Hematopoietic multipotent progenitor cell treated with erythropoietin and hydrocortisone succinate and interleukin-3 and kit ligand, for 6 days (in vitro differentiated cells): Measurements from ENCODE around the gene TMEM163.
"Not testable (repeated sequence)": the region's sequence is repeated elsewhere in the genome, so short reads cannot be mapped to it uniquely, and the experiment has no call there.

Source experiments
- DNase-seq: peaks from one replicate; pipeline ENCODE4 v3.0.0-alpha.2; 2015

Gene TMEM163

GRCh38 chr2:134573085-134573370 is 145.8 kb downstream of the TMEM163 start:
- no peak for DNase-seq

GRCh38 chr2:134572314-134573084 is 146.3 kb downstream of the TMEM163 start:
- no peak for DNase-seq

- no peak for DNase-seq
These were observed 148.1 kb downstream of the TMEM163 start for GRCh38 chr2:134570676-134571075.

DNA sequence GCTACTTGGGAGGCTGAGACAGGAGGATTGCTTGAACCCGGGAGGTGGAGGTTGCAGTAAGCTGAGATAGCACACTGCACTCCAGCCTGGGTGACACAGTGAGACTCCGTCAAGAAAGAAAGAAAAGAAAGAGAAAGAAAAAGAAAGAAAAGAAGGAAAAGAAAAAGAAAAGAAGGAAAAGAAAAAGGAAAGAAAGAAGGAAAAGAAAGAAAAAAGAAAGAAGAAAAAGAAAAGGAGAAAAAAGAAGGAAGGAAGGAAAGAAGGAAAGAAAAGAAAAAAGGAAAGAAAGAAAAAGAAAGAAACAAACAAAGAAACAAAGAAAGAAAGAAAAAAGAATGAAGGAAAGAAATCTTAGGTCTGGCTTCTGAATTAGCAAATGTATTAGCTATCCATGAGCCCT is 150.4 kb downstream of the TMEM163 start:
- no peak for DNase-seq

- no peak for DNase-seq
These were observed 151.1 kb downstream of the TMEM163 start for GRCh38 chr2:134567666-134568065.

DNA sequence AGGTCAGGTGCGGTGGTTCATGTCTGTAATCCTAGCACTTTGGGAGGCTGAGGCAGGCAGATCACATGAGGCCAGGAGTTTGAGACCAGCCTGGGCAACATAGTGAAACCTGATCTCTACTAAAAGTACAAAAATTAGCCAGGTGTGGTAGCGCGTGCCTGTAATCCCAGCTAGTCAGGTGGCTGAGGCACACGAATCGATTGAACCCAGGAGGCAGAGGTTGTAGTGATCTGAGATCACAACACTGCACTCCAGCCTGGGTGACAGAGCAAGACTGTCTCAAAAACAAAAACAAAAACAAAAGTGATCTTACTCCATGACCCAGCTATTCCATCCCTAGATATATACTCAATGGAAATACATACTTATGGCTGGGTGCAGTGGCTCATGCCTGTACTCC is 153.8 kb downstream of the TMEM163 start:
- not testable (repeated sequence) for DNase-seq

DNA sequence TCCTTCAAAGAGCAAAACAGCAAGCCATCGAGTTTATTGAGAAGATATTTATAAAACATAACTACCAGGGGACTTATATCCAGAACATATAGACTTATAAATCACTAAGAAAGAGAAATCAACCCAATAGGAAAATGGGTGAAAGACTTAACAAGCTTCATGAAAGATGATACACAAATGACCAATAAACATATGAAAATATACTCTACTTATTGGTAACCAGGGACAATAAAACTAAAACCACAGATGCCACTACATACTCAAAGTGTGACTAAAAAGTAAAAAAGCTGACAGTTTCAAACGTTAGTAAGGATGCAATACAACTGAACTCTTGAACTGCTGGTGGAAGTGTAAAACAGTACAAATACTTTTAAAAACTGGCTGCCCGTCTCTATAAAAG is 154.3 kb downstream of the TMEM163 start:
- DNase-seq = no peak

DNA sequence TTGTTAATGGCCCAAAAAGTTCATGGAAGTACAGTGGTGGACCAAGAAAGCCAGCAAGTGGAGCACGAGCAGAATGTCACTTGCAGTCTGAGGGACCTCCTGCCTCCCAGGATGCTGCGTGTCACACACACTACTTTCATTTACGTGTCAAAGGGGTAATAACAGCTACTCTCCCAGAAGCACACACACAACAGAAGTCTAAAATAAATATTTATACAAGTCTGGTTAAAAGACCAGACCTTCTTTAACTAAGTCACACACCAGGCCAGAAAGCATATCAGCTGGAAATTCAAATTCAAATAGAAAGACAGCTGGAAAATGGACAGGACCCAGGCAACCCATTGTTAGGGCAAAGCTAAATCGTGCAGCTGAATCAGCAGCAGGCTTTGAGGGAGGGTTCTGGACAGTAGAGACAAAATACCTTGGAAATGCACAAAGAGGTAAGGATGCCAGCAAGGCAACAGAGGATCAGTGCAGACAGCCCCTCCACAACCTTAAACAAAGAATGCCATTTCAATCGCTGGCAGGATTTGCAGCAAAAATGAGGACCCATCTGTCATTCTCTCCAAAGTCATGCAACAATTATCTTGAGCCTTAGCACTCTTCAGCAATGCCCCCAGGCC is 160.5 kb downstream of the TMEM163 start:
- DNase-seq = no peak

GRCh38 chr2:134555411-134555810 is 163.4 kb downstream of the TMEM163 start:
- peak; percentile 8 for DNase-seq

- DNase-seq = no peak
These were observed 165.1 kb downstream of the TMEM163 start for GRCh38 chr2:134553657-134554056.

DNA sequence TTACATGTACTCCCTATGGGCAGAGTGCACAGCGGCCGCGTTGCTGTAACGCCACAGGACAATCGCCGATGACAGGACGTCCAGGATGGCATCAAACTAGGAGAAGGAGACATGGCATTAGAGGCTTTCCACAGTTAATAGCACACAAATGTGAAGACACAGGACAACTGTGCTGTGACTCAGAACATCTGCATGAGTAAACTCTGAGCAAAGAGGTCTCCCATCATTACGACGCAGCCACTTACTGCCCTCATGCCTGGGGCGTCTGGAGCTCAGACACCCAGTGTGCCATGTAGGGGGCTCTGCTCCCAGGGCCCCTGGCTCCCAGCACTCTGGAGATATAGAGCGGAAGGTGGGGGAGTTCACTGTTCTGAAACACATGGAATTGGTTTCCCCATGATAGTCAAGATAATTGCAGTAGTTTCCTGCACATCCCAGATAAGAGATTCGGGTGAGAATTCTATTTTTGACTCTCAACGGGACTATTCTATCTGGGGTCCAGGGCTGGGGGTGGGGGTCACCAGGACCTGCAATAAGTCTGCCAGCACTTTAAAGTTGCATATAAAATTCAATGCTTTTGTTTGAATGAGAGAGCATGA is 168.1 kb downstream of the TMEM163 start:
- DNase-seq = no peak

DNA sequence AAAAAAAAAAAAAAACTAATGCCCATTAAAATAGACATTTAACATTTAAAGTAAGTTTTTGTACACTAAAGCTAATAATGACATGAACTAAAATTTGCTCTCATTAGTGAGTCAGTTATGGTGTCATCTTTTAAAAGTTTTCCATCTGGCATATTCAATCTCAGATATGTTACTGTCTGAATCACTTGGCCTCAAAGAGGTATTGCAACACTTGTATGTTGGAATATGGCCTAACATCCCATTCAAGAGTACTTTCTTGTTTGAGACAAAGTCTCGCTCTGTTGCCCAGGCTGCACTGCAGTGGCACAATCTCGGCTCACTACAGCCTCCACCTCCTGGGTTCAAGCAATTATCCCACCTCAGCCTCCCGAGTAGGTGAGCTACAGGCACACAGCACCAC is 169.7 kb downstream of the TMEM163 start:
- no peak for DNase-seq

DNA sequence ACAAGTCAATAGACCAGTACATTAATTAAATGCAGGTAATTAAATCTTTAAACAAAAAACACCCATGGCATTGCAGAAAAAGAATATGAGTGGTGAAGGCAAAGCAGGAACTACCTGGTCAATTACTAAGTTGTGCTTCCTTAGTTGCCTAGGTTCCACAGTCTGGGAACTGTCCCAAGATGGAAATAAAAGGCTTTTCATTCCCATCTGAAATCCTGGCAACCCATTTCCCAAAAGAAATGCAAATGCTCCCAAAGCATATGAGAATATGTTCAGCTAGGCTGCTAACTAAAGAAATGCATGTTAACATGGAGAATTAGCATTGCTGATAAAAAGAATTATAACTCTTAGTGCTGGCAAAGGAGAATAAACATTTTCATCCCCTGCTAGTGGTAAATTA is 177.8 kb downstream of the TMEM163 start:
- no peak for DNase-seq

DNA sequence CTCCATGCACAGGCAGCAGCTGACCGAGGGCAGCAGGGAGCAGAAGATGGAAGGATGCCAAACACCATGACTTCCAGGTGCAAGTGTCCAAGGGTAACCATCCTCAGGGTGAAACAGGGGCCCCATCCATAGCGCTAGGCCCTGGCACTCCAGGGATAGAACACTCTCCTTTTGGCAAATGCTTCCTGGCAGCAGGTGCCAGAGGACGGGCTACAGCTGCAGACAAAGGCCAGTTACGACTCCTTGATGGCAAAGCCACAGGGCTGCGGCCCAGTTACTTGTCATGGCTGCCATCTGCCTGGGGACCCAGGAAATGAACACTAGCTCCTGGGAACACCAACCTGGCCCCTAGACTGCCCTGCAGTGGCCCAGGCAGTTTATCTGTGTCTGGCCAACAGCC is 178.8 kb downstream of the TMEM163 start:
- DNase-seq = no peak

DNA sequence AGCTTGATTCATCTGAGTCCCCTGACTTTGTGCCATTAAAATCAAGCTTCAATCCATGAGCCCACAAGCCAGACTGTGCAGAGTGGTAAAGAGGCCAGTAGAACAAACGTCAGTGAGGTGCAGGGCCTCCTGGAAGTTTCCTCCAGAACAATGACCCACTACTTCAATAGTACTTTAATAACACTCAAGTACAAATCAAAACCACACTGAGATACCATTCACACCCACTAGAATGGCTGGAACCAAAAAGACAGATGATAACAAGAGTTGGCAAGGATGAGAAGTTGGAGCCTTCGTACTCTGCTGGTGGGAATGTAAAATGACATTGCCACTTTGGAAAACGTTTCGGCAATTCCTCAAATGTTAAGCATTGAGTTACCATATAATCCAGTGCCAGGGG is 181.1 kb downstream of the TMEM163 start:
- DNase-seq = no peak

GRCh38 chr2:134537121-134537520 is 181.7 kb downstream of the TMEM163 start:
- DNase-seq = no peak

- no peak for DNase-seq
These were observed 182.5 kb downstream of the TMEM163 start for GRCh38 chr2:134536296-134536695.

- no peak for DNase-seq
These were observed 186.3 kb downstream of the TMEM163 start for GRCh38 chr2:134532537-134532936.

DNA sequence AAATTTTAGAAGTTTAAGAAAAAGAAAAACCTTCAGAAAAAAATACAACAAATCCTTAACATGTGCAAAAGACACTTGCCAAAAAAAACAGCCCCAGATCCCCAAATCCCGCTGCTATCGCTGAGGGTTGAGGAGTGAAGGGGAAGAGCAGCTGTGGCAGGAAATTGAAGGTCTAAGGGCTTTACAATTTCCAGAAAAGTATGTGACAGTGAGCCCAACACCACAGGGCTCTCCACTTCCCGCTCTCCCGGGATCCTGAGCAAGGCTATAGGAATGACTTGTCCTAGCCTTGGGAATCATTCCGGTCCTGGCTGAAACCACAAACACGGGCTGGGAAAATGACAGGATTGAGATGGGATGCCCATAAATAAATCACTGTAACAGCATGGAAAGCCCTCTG is 191.4 kb downstream of the TMEM163 start:
- no peak for DNase-seq

DNA sequence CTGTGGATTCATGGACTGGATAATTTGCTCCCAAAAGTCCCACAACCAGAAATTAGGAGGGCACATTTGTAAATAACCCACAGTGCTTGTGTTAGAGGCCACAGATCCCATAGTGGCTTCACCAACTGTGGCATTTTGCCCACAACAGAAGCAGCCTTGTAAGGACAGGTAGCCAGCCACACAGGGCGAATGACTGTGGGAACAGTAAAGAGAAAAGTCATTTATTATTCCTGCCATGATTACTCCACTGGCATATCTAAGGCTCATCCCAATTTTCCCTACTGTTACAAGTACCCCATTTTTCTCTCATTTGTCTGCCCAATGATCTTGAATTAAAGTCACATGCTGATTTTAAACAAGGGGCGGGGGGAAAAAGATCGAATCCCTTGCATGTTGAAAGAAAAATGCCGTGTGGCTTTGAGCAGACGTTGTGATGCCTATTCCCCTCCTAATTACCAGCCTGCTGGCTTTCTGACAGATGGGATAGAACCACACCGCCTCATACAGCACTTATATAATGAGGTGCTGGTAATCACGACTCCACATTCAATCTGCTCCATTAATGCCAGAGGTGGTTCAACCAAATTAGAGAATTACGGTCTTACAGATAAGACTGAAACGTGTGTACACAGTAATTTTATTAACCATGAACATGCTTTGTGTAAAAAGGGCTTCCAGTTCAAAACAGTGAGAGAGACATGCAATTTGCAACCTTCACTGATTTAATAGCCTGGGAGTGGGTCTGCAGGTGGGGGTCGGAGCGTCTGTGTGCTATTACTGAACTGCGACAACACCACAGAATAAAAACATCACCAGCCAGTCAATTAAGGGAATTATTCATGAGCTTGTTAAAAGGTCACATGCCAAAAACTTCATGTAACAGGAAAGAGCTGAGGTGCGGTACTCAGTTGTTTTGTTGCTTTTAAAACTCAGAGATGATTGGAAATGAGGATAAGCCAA is 196.0 kb downstream of the TMEM163 start:
- no peak for DNase-seq

- DNase-seq = no peak
These were observed 200.7 kb downstream of the TMEM163 start for GRCh38 chr2:134518101-134518500.

GRCh38 chr2:134515137-134515536 is 203.7 kb downstream of the TMEM163 start:
- no peak for DNase-seq

- no peak for DNase-seq
These were observed 205.4 kb downstream of the TMEM163 start for GRCh38 chr2:134513465-134513804.
